Measurements from ENCODE around the gene TUBB. TPM values are rescaled to one million over a fixed set of nuclear protein-coding genes. Genes with fewer than 3 reads are reported as not detected.

TUBB gene
- total and polyA plus RNA-seq, 9 of the 15 experiments (the other 6 are each of a cell fraction or from before 2014, with no cell fraction given) = 971 to 2,870 (median 1,478) TPM

GRCh38 chr6:30742316-30743098, 22.4 kb downstream of the TUBB start, which contains the start of gene FLOT1 (continued):
- TF ChIP-seq CGGBP1 (CRISPR knock-in tag; IDR thresholded peaks at IDR 0.05) = 0 out of 2 replicates have a peak, but pooled peaks have one; percentile 45
- TF ChIP-seq TAF9B (IDR thresholded peaks at IDR 0.05; ENCODE audit: partially characterized antibody) = peak; percentile 1
- peak; percentile 77 for TF ChIP-seq GABPA (tag; conservative IDR thresholded peaks at IDR 0.05; ENCODE audit: low read depth)
- TF ChIP-seq WHSC1 (IDR thresholded peaks at IDR 0.05; ENCODE audit: low read length) = no peak
- TF ChIP-seq GTF2E2 (tag; IDR thresholded peaks at IDR 0.05) = peak; percentile 81
- no peak for TF ChIP-seq CHD4 (IDR thresholded peaks at IDR 0.05; ENCODE audit: insufficient read depth, insufficient replicate concordance, low read depth, low read length, poor library complexity, severe bottlenecking)
- TF ChIP-seq ZFP30 (CRISPR knock-in tag; IDR thresholded peaks at IDR 0.05; ENCODE audit: borderline replicate concordance) = no peak
- no peak for TF ChIP-seq PURB (CRISPR knock-in tag; IDR thresholded peaks at IDR 0.05; ENCODE audit: low read depth)
- no peak for TF ChIP-seq ZNF707 (CRISPR knock-in tag; conservative IDR thresholded peaks at IDR 0.05)
- TF ChIP-seq CREB5 (CRISPR knock-in tag; IDR thresholded peaks at IDR 0.05) = no peak; the same call in 1 of the 2 replicates
- 0 out of 2 replicates have a peak, but pooled peaks have one; percentile 9 for TF ChIP-seq TOE1 (IDR thresholded peaks at IDR 0.05; ENCODE audit: borderline replicate concordance)
- no peak for TF ChIP-seq TOE1 (CRISPR knock-in tag; IDR thresholded peaks at IDR 0.05; ENCODE audit: borderline replicate concordance, low read depth)
- no peak for TF ChIP-seq ZNF699 (CRISPR knock-in tag; IDR thresholded peaks at IDR 0.05; ENCODE audit: insufficient replicate concordance)
- no peak for TF ChIP-seq NFE2 (IDR thresholded peaks at IDR 0.05; ENCODE audit: low read depth)
- TF ChIP-seq AFF4 (CRISPR knock-in tag; IDR thresholded peaks at IDR 0.05) = peak; percentile 60
- 0 out of 2 replicates have a peak, but pooled peaks have one; percentile 6 for TF ChIP-seq ZBTB12 (CRISPR knock-in tag; IDR thresholded peaks at IDR 0.05)
- no peak for TF ChIP-seq ARHGAP35 (IDR thresholded peaks at IDR 0.05; ENCODE audit: partially characterized antibody)
- no peak for TF ChIP-seq ZNF282 (CRISPR knock-in tag; IDR thresholded peaks at IDR 0.05)
- peak; percentile 100 for TF ChIP-seq FIP1L1 (IDR thresholded peaks at IDR 0.05; ENCODE audit: low read depth, low read length, poor library complexity, severe bottlenecking)
- TF ChIP-seq HNRNPK (IDR thresholded peaks at IDR 0.05; ENCODE audit: low read depth, low read length, poor library complexity, severe bottlenecking) = peak; percentile 93
- peak; percentile 44; the same call in 1 of the 2 replicates for TF ChIP-seq ZBED1 (IDR thresholded peaks at IDR 0.05)

All from K562 (cell line).